GM12878 (cell line): ENCODE measurements around the gene SHANK1. TPM values are rescaled to one million over a fixed set of nuclear protein-coding genes. Genes with fewer than 3 reads are reported as not detected.
A peak's percentile ranks its signal among the peaks of the same experiment; 100 is the strongest.

Experiments
- ATAC-seq: fragments of 200-7000 bp; cut with Tn5 transposase; 3 replicates; pipeline ENCODE4 v1.9.1; 2020; ENCODE audit warnings: mild to moderate bottlenecking, moderate library complexity
- BruUV-seq: library from RNA; stranded (reverse); fragments of 400-500 nt; replicated peaks from 2 replicates; lab custom pipeline; 2021; lab: Mats Ljungman, UMichigan
- CTCF ChIA-PET: fragments of 300-600 bp; sonication (Branson Sonifier 250); formaldehyde crosslinking; extraction: SDS; loops from one replicate; lab custom pipeline; 2021; ENCODE audit warnings: inconsistent platforms; lab: Yijun Ruan, JAX
- POLR2A ChIA-PET: fragments of 350-600 bp; formaldehyde crosslinking; extraction: SDS; loops from one replicate; lab custom pipeline; 2021; ENCODE audit warnings: inconsistent platforms; lab: Charles Lee
- RAD21 ChIA-PET: fragments of 300-600 bp; sonication (Branson Sonifier 250); formaldehyde crosslinking; loops from one replicate; lab custom pipeline; 2023; ENCODE audit warnings: antibody characterized with exemption; ENCODE audit not compliant: unreplicated experiment; lab: Charles Lee
- SMC1A ChIA-PET: fragments of 300-600 bp; sonication (Branson Sonifier 250); formaldehyde crosslinking; loops from one replicate; lab custom pipeline; 2023; ENCODE audit not compliant: unreplicated experiment, uncharacterized antibody; lab: Charles Lee
- DNase-seq: peaks from one replicate; pipeline ENCODE4 v3.0.0-alpha.2; 2011; ENCODE audit warnings: low read depth, low spot score
- FAIRE-seq: peaks from 3 replicates; lab custom pipeline; 2011; peaks lifted over from hg19 to GRCh38; lab: Jason Lieb, UNC
- H2AFZ ChIP-seq: 2 replicates; pipeline ENCODE4 v1.6.0; 2011; ENCODE audit warnings: low read depth, low read length, control low read depth; ENCODE audit not compliant: control insufficient read depth
- H3K27ac ChIP-seq: 2 replicates; pipeline ENCODE4 v1.5.1; 2011; ENCODE audit warnings: control low read depth; ENCODE audit not compliant: control insufficient read depth, insufficient read depth
- H3K27me3 ChIP-seq, 2 experiments: replicated peaks in 1 of 2; 2 replicates each; pipeline versions ENCODE4 v1.6.0 to v1.6.1; 2011; ENCODE audit warnings: low read length in 1 of 2; ENCODE audit not compliant: control insufficient read depth in 2 of 2, insufficient read depth in 2 of 2
- H3K36me3 ChIP-seq, 2 experiments: 2 replicates each; pipeline ENCODE4 v1.5.1; 2011; ENCODE audit warnings: low read length in 1 of 2; ENCODE audit not compliant: control insufficient read depth in 2 of 2, insufficient read depth in 2 of 2
- H3K4me1 ChIP-seq: 2 replicates; pipeline ENCODE4 v1.6.1; 2011; ENCODE audit warnings: mild to moderate bottlenecking, low read length, moderate library complexity, mixed read lengths; ENCODE audit not compliant: control insufficient read depth, insufficient read depth
- H3K4me2 ChIP-seq: 2 replicates; pipeline ENCODE4 v1.6.0; 2011; ENCODE audit warnings: control low read depth; ENCODE audit not compliant: control insufficient read depth, insufficient read depth
- H3K4me3 ChIP-seq: fragments of 200-600 bp; sonication (generic); 2 replicates; pipeline ENCODE4 v1.5.1; 2016
- H3K79me2 ChIP-seq: 2 replicates; pipeline ENCODE4 v1.6.0; 2011; ENCODE audit warnings: low read length; ENCODE audit not compliant: control insufficient read depth, insufficient read depth
- H3K9ac ChIP-seq: 2 replicates; pipeline ENCODE4 v1.8.0; 2011; ENCODE audit warnings: low read length, control low read depth, mixed read lengths; ENCODE audit not compliant: control insufficient read depth, insufficient read depth
- H3K9me3 ChIP-seq: replicated peaks from 3 replicates; pipeline ENCODE4 v1.5.1; 2011; ENCODE audit warnings: mild to moderate bottlenecking, low read length; ENCODE audit not compliant: control insufficient read depth, insufficient read depth
- H4K20me1 ChIP-seq: 2 replicates; pipeline ENCODE4 v1.6.0; 2011; ENCODE audit not compliant: control insufficient read depth, insufficient read depth
- KDM1A ChIP-seq: fragments of 200-600 bp; sonication (generic); IDR thresholded peaks from 2 replicates; pipeline ENCODE4 v1.6.1; 2016; ENCODE audit warnings: borderline replicate concordance
- NR2F1 ChIP-seq: fragments of 450-650 bp; conservative IDR thresholded peaks from 2 replicates; pipeline ENCODE4 v1.6.1; 2017; ENCODE audit warnings: mild to moderate bottlenecking
- RBBP5 ChIP-seq: fragments of 200-600 bp; sonication (generic); conservative IDR thresholded peaks from 2 replicates; pipeline ENCODE4 v1.6.1; 2016
- SUZ12 ChIP-seq: fragments of 200-600 bp; sonication (generic); IDR thresholded peaks from one replicate; pipeline ENCODE4 v1.6.1; 2018; ENCODE audit warnings: antibody characterized with exemption, mild to moderate bottlenecking; ENCODE audit not compliant: unreplicated experiment
- YBX1 ChIP-seq: fragments of 450-650 bp; IDR thresholded peaks from 2 replicates; pipeline ENCODE4 v1.6.1; 2016; ENCODE audit warnings: antibody characterized with exemption
- ZSCAN29 ChIP-seq: fragments of 450-650 bp; IDR thresholded peaks from 2 replicates; pipeline ENCODE4 v1.6.1; 2017; ENCODE audit warnings: mild to moderate bottlenecking, moderate library complexity
- WGBS: methylation state at CpG from one replicate; pipeline ENCODE4 v1.1.6; 2016; ENCODE audit warnings: low lambda C conversion rate; ENCODE audit not compliant: insufficient replicate concordance, insufficient coverage; ENCODE audit errors: missing lambda C conversion rate; 5-methylcytosine and 5-hydroxymethylcytosine counted together
- in situ Hi-C: fragments of 300-500 bp; cut with MboI; formaldehyde crosslinking; loops from 9 replicates; pipeline ENCODE4 v1.14.3; 2018; ENCODE audit warnings: mixed read lengths
- intact Hi-C: fragments of 100-400 bp; cut with micrococcal nuclease; formaldehyde crosslinking; loops from one replicate; pipeline ENCODE4 v1.14.2; 2022; ENCODE audit not compliant: unreplicated experiment
- polyA plus RNA-seq, 11 experiments: library from polyadenylated mRNA; depleted of rRNA in 4 of 11; unstranded in 6 of 11; stranded (reverse) in 5 of 11; fragments of >200 nt; fragmentation: Nextera tagmentation in 4 of 11; fragmentation: Illumina TruSeq in 1 of 11; extraction: Ambion mirVana in 4 of 11; extraction: Trizol in 1 of 11; gene quantifications; 1 replicate in 1 of 11; 2 replicates in 10 of 11; pipeline versions ENCODE4 v1.2.1 to v1.2.3, GENCODE V29; 2011 to 2016; ENCODE audit warnings: inconsistent platforms in 2 of 11, missing spikeins in 2 of 11, low read depth in 1 of 11
- total RNA-seq, 4 experiments: library from RNA; depleted of rRNA in 3 of 4; stranded (reverse); fragments of >200 nt in 3 of 4; fragmentation: Illumina TruSeq in 1 of 4; extraction: Trizol in 1 of 4; gene quantifications; 2 replicates each; pipeline versions ENCODE4 v1.2.1 to v1.2.3, GENCODE V29; 2013 to 2021
- TF ChIP-seq, protein P1 (sequence below): fragments of 450-650 bp; conservative IDR thresholded peaks from 2 replicates; pipeline ENCODE4 v1.6.1; 2017; ENCODE audit warnings: mild to moderate bottlenecking, moderate library complexity
- TF ChIP-seq, protein P2 (sequence below): IDR thresholded peaks from 2 replicates; pipeline ENCODE4 v1.6.1; 2012; ENCODE audit warnings: low read depth, low read length, improper control_type of control experiment

SHANK1 gene
- total and polyA plus RNA-seq, 10 of the 15 experiments (the other 5 are each of a cell fraction or from before 2014, with no cell fraction given), result not detected

DNA sequence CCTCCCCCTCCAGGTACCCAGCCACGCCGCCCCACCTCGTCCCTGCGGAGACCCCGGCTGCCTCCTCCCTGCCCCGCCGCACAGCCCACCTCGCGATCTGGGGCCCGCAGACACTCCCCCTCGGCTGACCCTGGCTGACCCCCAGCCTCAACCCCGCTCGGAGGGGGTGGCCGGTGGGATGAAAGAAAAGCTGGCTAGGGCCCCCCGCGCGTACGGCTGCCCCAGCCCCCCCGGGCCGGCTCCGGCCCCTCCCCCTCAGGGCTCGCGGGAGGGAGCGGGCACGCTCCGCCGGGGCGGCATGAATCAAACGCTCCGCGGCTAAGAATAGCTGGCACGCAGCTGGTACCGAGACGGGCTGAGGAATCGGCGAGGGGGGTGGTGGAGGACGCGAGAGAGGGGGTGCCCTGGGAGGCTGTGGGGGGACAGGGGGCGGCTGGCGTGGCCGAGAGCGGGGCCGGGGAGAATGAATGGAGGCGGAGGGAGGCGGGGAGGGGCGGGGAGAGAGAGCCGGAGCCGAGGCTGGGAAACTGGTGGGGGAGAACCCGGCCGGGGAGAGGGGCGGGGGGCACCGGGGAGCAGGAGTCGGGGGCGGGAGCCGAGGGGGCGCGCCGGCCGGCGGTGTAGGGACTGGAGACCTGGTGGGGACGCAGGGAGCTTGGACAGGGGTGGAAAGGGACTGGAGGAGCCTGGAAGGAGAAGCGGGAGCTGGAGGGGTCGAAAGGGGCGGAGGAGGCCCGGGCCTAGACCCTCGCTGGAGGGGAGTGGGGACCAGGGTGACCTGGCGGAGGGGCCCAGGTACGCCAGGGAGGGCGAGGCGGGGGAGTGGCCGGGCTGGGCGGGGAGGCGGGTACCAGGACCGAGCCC lies 1.1 kb downstream of the SHANK1 start:
- no TSS peak for BruUV-seq
- H3K4me2 ChIP-seq, result no peak overlapping the region
- no peaks in the 10 kb centered on the region; the same call in 2 of the 3 replicates for H3K9me3 ChIP-seq
- H2AFZ ChIP-seq, result no peak overlapping the region
- ATAC-seq, result no peak
- TF ChIP-seq ZSCAN29 (no peak), SUZ12 (peak; percentile 59)
- TF ChIP-seq, all 136 proteins: peak for 1
- Histone ChIP-seq H3K4me1 (no peaks in the 10 kb centered on the region), H3K4me3 (no peak overlapping the region), H3K79me2 (no peaks in the 10 kb centered on the region), H3K27ac (no peak overlapping the region), H3K27me3 (peaks cover 7 to 9% of the 10 kb centered on the region in 2 experiments), H4K20me1 (no peaks in the 10 kb centered on the region), H3K36me3 (no peaks in the 10 kb centered on the region), H3K9ac (no peak overlapping the region)
- DNase-seq, result no peak
- ChIA-PET SMC1A (no interaction called here), RAD21 (no interaction called here), POLR2A (no interaction called here), CTCF (no interaction called here)
- no peak for FAIRE-seq
- in situ Hi-C loops, result no loop called here
- 3% methylated on average over 13 of the region's 74 CpGs for WGBS
- intact Hi-C loops, result no loop called here

DNA sequence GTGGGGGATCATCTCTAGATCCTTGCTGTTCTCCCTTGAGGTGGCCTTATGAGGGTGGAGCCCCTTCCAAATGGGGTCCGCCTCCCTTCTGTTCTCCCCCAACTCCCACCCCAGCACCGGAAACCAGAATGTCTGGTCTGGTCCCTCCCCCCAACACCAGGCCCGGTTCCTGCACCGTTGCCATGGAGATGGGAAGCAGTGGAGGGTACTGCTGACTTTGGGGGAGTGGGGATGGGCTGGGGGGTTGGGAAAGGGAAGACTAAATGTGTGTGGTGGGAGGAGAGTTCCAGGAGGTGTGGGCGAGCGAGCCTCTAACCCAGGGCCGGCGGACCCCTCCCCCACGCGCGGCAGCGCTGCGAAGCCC lies 1.7 kb downstream of the SHANK1 start:
- H3K4me2 ChIP-seq, result no peak overlapping the region
- H2AFZ ChIP-seq, result no peak overlapping the region
- in situ Hi-C loops (no loop called here), intact Hi-C loops (no loop called here)
- H3K9ac ChIP-seq, result no peak overlapping the region
- TF ChIP-seq KDM1A (no peak), RBBP5 (no peak), YBX1 (no peak), NR2F1 (no peak)
- TF ChIP-seq, protein P1, sequence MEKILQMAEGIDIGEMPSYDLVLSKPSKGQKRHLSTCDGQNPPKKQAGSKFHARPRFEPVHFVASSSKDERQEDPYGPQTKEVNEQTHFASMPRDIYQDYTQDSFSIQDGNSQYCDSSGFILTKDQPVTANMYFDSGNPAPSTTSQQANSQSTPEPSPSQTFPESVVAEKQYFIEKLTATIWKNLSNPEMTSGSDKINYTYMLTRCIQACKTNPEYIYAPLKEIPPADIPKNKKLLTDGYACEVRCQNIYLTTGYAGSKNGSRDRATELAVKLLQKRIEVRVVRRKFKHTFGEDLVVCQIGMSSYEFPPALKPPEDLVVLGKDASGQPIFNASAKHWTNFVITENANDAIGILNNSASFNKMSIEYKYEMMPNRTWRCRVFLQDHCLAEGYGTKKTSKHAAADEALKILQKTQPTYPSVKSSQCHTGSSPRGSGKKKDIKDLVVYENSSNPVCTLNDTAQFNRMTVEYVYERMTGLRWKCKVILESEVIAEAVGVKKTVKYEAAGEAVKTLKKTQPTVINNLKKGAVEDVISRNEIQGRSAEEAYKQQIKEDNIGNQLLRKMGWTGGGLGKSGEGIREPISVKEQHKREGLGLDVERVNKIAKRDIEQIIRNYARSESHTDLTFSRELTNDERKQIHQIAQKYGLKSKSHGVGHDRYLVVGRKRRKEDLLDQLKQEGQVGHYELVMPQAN, result no peak
- TF ChIP-seq, protein P2, sequence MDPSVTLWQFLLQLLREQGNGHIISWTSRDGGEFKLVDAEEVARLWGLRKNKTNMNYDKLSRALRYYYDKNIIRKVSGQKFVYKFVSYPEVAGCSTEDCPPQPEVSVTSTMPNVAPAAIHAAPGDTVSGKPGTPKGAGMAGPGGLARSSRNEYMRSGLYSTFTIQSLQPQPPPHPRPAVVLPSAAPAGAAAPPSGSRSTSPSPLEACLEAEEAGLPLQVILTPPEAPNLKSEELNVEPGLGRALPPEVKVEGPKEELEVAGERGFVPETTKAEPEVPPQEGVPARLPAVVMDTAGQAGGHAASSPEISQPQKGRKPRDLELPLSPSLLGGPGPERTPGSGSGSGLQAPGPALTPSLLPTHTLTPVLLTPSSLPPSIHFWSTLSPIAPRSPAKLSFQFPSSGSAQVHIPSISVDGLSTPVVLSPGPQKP, result no peak
- no peaks in the 10 kb centered on the region for H3K36me3 ChIP-seq
- ATAC-seq, result no peak
- DNase-seq, result no peak
- RAD21 ChIA-PET, result no interaction called here
- H3K4me3 ChIP-seq, result no peak overlapping the region
- no peaks in the 10 kb centered on the region for H3K4me1 ChIP-seq
- H3K79me2 ChIP-seq, result no peaks in the 10 kb centered on the region
- BruUV-seq, result no TSS peak
- CTCF ChIA-PET, result no interaction called here
- H4K20me1 ChIP-seq, result no peaks in the 10 kb centered on the region
- H3K27ac ChIP-seq, result no peak overlapping the region
- no peak for FAIRE-seq
- 2% methylated on average over 6 of the region's 13 CpGs for WGBS
- SMC1A ChIA-PET, result no interaction called here
- POLR2A ChIA-PET, result no interaction called here
- no peaks in the 10 kb centered on the region for H3K9me3 ChIP-seq
- H3K27me3 ChIP-seq, result peaks cover 7 to 9% of the 10 kb centered on the region in 2 experiments
